LNCaP clone FGC (cell line): ENCODE measurements around the gene ENDOG.
"Not testable (repeated sequence)": the region's sequence is repeated elsewhere in the genome, so short reads cannot be mapped to it uniquely, and the experiment has no call there.

Source experiments
- DNase-seq: peaks from one replicate; pipeline ENCODE4 v3.0.0-alpha.2; 2011; ENCODE audit warnings: low read depth
- H3K4me3 ChIP-seq: 2 replicates; pipeline ENCODE4 v1.5.1; 2011; ENCODE audit warnings: mild to moderate bottlenecking, low read depth, low read length, control low read depth
- TF ChIP-seq, protein P1 (sequence below): IDR thresholded peaks from 2 replicates; pipeline ENCODE4 v1.5.1; 2012; ENCODE audit warnings: mild to moderate bottlenecking; ENCODE audit not compliant: control insufficient read depth, insufficient read depth; ENCODE audit errors: extremely low read depth

ENDOG gene

DNA sequence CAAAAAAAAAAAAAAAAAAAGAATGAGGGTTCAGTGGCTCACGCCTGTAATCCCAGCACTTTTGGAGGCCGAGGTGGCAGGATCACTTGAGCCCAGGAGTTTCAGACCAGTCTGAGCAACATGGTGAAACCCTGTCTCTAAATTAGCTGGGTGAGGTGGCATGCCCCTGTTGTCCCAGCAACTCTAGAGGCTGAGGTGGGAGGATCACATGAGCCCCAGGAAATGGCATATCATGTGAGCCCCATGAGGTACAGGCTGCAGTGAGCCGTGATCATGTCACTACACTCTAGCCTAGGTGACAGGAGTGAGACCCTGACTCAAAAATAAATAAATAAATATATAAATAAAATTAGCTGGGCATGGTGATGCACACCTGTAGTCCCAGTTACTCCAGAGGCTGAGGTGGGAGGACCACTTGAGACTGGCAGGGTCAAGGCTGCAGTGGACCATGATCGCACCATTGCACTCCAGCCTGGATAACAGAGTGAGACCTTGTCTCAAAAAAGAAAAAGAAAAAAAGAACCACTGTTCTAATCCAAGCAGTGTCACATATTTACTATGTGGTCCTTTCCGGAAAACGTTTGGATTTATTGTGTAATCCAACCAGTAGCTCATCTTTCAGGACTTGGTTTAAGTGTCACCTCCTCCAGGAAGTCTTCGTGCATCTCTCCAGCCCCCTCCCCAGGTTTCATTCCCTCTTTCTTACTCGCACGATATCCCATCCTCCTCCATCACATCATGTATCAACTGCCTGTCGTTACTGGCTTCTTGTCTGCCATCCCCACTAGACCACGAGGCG is 23.6 kb downstream of the ENDOG start:
- no peak overlapping the region for H3K4me3 ChIP-seq
- TF ChIP-seq, protein P1, sequence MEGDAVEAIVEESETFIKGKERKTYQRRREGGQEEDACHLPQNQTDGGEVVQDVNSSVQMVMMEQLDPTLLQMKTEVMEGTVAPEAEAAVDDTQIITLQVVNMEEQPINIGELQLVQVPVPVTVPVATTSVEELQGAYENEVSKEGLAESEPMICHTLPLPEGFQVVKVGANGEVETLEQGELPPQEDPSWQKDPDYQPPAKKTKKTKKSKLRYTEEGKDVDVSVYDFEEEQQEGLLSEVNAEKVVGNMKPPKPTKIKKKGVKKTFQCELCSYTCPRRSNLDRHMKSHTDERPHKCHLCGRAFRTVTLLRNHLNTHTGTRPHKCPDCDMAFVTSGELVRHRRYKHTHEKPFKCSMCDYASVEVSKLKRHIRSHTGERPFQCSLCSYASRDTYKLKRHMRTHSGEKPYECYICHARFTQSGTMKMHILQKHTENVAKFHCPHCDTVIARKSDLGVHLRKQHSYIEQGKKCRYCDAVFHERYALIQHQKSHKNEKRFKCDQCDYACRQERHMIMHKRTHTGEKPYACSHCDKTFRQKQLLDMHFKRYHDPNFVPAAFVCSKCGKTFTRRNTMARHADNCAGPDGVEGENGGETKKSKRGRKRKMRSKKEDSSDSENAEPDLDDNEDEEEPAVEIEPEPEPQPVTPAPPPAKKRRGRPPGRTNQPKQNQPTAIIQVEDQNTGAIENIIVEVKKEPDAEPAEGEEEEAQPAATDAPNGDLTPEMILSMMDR = no peak
- no peak for DNase-seq

DNA sequence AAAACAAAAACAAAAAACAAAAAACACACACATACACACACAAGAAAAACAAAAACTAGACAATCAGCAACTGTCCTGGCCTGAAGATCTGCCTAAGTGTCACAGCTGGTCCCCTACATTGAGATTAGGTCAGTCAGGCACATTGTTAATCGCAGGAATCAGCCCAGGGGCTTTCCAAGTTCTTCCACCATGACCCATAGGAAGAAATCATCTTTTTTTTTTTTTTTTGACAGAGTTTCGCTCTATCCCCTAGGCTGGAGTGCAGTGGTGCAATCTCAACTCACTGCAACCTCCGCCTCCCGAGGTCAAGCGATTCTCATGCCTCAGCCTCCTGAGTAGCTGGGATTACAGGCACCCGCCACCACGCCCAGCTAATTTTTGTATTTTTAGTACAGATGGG is 24.9 kb downstream of the ENDOG start:
- not testable (repeated sequence) for H3K4me3 ChIP-seq, DNase-seq

DNA sequence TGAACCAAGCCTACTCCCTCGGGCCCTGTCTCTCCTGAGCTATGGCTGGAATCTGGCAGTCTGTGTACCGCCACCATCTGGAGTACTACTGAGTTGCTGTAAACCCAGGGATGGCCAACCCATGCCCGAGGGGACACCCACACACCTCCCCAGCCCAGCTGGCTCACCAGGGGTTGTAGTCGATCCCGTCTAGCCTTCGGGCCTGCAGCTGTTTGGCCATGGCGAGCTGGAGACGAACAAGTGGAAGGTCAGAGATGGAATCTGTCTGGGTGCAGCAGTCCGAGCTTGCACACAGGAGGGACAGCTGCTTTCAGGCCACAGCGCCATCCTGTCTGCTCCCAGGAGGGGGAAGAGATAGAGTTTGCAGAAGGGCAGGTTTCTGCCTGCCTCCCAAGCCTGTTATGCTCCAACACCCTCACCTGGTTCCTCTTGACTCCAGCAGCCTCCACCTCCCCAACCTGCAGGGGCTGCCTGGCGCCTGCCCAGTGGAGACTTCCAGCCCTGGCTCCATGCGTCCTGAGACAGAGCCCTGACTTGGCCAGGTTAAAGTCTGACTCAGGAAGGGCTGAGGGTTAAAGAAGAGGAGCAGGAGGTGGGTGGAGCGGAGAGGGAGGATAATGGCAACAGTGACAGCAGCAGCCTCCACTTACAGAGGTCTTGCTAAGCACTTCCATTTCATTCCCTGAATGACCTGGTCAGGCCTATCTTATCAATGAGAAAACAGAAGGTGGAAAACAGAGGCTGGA is 27.1 kb downstream of the ENDOG start:
- TF ChIP-seq, protein P1 = no peak
- no peak for DNase-seq
- H3K4me3 ChIP-seq = no peak overlapping the region

DNA sequence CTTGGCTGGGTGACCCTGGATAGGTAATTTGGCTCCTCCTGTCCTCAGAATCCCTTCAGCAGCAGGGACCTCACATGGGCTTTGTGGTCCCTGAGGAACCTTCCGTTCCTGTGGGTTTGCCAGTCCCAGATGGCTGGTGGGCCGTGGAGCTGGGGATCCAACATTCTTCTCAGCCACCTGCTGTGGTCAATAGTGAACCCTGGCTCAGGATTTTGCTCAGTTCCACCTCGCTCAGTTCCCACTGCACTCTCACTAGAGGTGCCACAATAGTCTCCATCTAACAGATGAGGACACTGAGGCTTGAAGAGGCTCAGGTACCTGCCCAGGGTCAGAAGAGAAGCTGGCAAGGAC is 28.4 kb downstream of the ENDOG start:
- TF ChIP-seq, protein P1 = no peak
- no peak for DNase-seq

DNA sequence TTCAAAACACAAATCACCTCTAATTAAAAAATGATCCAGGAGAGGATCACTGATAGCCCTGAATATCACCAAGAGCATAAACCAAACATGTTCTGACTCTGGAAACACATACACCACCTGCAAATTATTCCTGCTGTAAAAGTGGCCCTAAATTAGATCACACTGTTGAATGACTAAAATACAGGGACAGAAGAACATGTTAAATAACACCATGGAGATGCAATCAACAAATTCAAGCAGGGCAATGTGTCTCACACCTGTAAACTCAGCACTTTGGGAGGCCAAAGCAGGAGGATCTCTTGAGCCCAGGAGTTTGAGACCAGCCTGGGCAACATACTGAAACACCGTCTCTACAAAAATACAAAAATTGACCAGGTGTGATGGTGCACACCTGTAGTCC is 29.5 kb downstream of the ENDOG start:
- TF ChIP-seq, protein P1 = no peak
- no peak overlapping the region for H3K4me3 ChIP-seq
- DNase-seq = no peak

More for the DNA sequence above, 28.4 kb downstream of the ENDOG start:
- no peak overlapping the region for H3K4me3 ChIP-seq

DNA sequence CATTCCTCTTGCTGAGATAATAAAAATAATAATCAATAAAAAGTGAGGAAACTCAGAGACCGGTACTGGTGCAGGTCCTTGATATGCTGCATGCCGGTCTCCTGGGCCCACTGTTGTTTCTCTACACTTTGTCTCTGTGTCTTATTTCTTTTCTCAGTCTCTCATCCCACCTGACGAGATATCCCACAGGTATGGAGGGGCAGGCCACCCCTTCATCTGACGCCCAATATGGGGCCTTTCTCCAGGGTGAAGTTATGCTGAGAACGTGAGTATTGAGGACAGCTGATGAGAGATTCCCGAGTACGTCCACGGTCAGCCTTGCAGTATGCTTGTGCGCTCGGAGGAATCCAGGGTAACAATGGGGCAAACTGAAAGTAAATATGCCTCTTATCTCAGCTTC is 32.7 kb downstream of the ENDOG start:
- not testable (repeated sequence) for DNase-seq, H3K4me3 ChIP-seq

DNA sequence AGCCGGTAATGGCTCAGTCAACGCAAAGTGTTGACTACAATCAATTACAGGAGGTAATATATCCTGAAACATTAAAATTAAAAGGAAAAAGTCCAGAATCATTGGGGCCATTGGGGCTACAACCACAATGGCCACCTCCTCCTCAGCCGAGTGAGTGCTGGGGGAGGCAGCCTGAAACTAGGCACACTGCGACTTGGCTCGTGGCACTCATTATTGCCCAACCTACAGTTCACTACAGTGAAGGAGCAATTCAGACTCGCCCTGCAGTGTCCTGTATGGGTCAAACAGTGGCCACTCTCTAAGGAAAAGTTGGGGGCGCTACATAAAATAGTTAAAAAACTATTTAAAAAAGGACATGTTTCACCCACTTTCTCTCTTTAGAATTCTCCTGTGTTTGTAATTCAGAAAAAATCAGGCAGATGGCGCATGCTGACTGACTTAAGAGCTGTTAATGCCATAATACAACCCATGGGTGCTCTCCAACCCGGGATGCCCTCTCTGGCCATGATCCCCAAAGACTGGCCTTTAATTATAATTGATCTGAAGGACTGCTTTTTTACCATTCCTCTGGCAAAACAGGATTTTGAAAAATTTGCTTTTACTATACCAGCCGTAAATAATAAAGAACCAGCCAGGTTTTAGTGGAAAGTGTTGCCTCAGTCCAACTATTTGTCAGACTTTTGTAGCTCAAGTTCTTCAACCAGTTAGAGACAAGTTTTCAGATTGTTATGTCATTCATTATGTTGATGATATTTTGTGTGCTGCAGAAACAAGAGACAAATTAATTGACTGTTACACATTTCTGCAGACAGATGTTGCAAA is 33.7 kb downstream of the ENDOG start:
- TF ChIP-seq, protein P1 = peak; percentile 61
- not testable (repeated sequence) for DNase-seq, H3K4me3 ChIP-seq

DNA sequence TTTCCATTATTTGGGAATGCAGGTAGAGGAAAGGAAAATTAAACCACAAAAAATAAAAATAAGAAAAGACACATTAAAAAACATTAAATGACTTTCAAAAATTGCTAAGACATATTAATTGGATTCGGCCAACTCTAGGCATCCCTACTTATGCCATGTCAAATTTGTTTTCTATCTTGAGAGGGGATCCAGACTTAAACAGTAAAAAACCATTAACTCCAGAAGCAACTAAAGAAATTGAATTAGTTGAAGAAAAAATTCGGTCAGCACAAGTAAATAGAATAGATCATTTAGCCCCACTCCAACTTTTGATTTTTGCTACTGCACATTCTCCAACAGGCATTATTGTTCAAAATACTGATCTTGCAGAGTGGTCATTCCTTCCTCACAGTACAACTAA is 34.3 kb downstream of the ENDOG start:
- not testable (repeated sequence) for DNase-seq
- H3K4me3 ChIP-seq = peak overlapping the region; percentile 25

DNA sequence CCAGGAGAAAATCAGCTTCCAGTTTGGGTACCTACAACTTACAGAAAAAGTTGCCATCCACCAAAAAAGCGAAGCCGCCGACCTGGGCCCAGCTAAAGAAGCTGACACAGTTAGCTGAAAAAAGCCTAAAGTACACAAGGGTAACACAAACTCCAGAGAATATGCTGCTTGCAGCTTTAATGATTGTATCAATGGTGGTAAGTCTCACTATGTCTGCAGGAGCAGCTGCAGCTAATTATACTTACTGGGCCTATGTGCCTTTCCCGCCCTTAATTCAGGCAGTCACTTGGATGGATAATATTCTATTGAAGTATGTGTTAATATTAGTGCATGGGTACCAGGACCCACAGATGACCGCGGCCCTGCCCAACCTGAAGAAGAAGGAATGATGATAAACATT is 36.2 kb downstream of the ENDOG start:
- not testable (repeated sequence) for H3K4me3 ChIP-seq, DNase-seq

DNA sequence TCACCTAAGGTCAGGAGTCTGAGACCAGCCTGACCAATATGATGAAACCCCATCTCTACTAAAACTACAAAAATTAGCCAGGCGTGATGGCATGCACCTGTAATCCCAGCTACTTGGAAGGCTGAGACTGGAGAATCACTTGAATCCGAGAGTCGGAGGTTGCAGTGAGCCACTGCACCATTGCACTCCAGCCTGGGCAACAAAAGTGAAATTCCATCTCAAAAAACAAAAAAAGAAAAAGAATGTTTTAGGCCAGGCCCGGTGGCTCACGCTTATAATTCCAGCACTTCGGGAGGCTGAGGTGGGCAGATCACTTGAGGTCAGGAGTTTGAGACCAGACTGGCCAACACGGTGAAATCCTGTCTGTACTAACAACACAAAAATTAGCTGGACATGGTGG is 40.2 kb downstream of the ENDOG start:
- not testable (repeated sequence) for DNase-seq, H3K4me3 ChIP-seq
